ENCODE data around the gene GLI3.

DNA sequence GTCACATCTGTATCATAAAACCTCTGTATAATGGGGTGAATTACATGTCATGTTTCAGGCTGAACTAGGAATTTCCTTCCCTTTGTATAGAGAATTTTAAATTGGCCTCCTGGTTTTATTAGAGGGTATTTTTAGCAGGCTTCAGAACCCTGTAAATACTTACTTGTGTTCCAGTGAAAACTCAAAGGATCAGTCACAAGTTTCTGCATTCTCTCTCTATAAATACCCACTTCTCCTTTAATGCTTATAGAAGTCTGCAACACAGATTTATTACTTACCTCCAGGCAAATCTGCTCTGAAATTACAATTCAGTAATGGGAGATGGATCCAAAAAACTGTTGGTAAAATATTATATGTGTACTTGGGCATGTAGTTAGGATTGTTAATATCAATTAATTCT is 161.6 kb downstream of the GLI3 start:
- TF ChIP-seq, protein P1, sequence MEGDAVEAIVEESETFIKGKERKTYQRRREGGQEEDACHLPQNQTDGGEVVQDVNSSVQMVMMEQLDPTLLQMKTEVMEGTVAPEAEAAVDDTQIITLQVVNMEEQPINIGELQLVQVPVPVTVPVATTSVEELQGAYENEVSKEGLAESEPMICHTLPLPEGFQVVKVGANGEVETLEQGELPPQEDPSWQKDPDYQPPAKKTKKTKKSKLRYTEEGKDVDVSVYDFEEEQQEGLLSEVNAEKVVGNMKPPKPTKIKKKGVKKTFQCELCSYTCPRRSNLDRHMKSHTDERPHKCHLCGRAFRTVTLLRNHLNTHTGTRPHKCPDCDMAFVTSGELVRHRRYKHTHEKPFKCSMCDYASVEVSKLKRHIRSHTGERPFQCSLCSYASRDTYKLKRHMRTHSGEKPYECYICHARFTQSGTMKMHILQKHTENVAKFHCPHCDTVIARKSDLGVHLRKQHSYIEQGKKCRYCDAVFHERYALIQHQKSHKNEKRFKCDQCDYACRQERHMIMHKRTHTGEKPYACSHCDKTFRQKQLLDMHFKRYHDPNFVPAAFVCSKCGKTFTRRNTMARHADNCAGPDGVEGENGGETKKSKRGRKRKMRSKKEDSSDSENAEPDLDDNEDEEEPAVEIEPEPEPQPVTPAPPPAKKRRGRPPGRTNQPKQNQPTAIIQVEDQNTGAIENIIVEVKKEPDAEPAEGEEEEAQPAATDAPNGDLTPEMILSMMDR (IDR thresholded peaks at IDR 0.05; ENCODE audit: borderline replicate concordance, extremely low read depth, low read length, poor library complexity, severe bottlenecking), result no peak
- TF ChIP-seq EZH2 (IDR thresholded peaks at IDR 0.05; ENCODE audit: borderline replicate concordance, low read depth, low read length, severe bottlenecking), result no peak

All from DND-41 (cell line).